ENCODE results near the gene INHBC. TPM values are rescaled to one million over a fixed set of nuclear protein-coding genes. Genes with fewer than 3 reads are reported as not detected.
A peak's percentile ranks its signal among the peaks of the same experiment; 100 is the strongest.

INHBC gene
- polyA plus RNA-seq, 2 donors, result 0.01 TPM; not detected in 1

DNA sequence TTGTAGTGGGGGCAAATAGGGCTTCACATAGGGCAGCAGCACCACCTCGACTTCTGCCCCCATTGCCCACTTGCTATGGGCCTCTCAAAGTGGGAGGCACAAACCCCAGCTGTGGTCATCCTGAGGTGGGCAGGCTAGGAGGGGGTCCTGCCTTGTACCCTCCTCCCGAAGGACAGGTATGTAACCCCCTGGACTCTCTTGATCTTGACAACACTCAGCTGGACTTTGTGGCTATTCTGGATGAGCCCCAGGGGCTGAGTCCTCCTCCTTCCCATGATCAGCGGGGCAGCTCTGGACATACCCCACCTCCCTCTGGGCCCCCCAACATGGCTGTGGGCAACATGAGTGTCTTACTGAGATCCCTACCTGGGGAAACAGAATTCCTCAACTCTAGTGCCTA is 37.1 kb downstream of the INHBC start:
- WGBS, 2 donors, result 82 to 91% methylated on average over 3 of the region's 3 CpGs
- H3K9me3 ChIP-seq (ENCODE audit: control insufficient read depth in 2 of 2, insufficient read depth in 1 of 2, low read depth in 1 of 2, low read length in 1 of 2), result no peaks in the 10 kb centered on the region
- H3K27ac ChIP-seq (ENCODE audit: low read depth in 2 of 2, low read length in 1 of 2), result no peak overlapping the region
- H3K27me3 ChIP-seq (ENCODE audit: control insufficient read depth in 1 of 2, insufficient read depth in 2 of 2, low read length in 2 of 2), result peaks cover 0 to 9% of the 10 kb centered on the region in 2 donors
- H3K4me3 ChIP-seq (ENCODE audit: low read depth in 1 of 2, low read length in 2 of 2), result no peak overlapping the region
- H3K36me3 ChIP-seq (ENCODE audit: control insufficient read depth in 2 of 2, insufficient read depth in 2 of 2, low read length in 1 of 2), result peaks cover 0 to 3% of the 10 kb centered on the region in 2 donors
- peaks cover 4 to 17% of the 10 kb centered on the region in 2 donors for H3K4me1 ChIP-seq (ENCODE audit: control insufficient read depth in 2 of 2, insufficient read depth in 2 of 2, low read length in 1 of 2)

DNA sequence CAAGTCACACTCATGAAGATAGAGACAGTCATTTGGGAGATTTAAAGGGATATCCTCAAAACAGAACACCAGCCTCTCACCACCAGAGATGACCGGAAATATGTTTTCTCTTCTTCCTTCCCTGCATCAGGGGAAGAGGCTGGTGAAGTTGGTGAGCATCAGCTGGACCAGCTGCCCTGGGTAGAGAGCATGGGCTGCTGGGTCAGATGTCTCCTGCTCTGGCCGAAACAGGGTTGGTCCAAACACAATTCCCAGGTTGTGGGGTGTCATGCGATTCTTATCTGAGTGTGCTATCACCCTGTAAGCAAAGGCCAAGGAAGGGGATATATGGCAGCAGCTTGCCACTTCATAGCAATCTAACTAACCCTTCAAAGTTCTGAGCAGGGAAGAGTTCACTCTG is 37.8 kb downstream of the INHBC start:
- H3K27ac ChIP-seq (ENCODE audit: low read depth in 2 of 2, low read length in 1 of 2), result no peak overlapping the region
- no peak overlapping the region for H3K4me3 ChIP-seq (ENCODE audit: low read depth in 1 of 2, low read length in 2 of 2)
- H3K36me3 ChIP-seq (ENCODE audit: control insufficient read depth in 2 of 2, insufficient read depth in 2 of 2, low read length in 1 of 2), result peaks cover 0 to 3% of the 10 kb centered on the region in 2 donors
- H3K9me3 ChIP-seq (ENCODE audit: control insufficient read depth in 2 of 2, insufficient read depth in 1 of 2, low read depth in 1 of 2, low read length in 1 of 2), result no peaks in the 10 kb centered on the region
- 84 to 90% methylated on average over 3 of the region's 3 CpGs for WGBS, 2 donors
- peaks cover 0 to 9% of the 10 kb centered on the region in 2 donors for H3K27me3 ChIP-seq (ENCODE audit: control insufficient read depth in 1 of 2, insufficient read depth in 2 of 2, low read length in 2 of 2)
- H3K4me1 ChIP-seq (ENCODE audit: control insufficient read depth in 2 of 2, insufficient read depth in 2 of 2, low read length in 1 of 2), result peaks cover 4 to 17% of the 10 kb centered on the region in 2 donors

DNA sequence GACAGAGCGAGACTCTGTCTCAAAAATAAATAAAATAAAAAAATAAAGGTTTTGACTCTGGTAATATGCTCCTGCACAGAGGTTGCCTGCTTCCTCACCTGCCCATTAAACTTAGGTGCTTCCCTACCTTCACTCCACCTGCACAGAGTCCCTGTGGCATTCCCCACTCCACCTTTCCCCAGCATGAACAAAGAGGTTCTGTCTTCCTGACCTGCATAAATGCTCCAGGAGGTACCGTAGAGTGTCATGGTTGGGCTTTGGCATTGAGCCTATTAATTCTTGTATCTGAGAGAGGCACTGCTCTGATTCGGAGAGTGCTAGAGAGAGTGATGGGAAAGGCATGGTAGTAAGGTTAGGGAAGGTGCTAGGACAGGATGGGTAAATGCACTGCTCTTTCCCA is 38.8 kb downstream of the INHBC start:
- H3K27ac ChIP-seq (ENCODE audit: low read depth in 2 of 2, low read length in 1 of 2), result no peak overlapping the region
- 52 to 55% methylated on average over 3 of the region's 3 CpGs for WGBS, 2 donors
- H3K4me1 ChIP-seq (ENCODE audit: control insufficient read depth in 2 of 2, insufficient read depth in 2 of 2, low read length in 1 of 2), result peaks cover 4 to 17% of the 10 kb centered on the region in 2 donors
- H3K36me3 ChIP-seq (ENCODE audit: control insufficient read depth in 2 of 2, insufficient read depth in 2 of 2, low read length in 1 of 2), result peaks cover 0 to 3% of the 10 kb centered on the region in 2 donors
- H3K4me3 ChIP-seq (ENCODE audit: low read depth in 1 of 2, low read length in 2 of 2), result no peak overlapping the region
- peaks cover 0 to 9% of the 10 kb centered on the region in 2 donors for H3K27me3 ChIP-seq (ENCODE audit: control insufficient read depth in 1 of 2, insufficient read depth in 2 of 2, low read length in 2 of 2)
- H3K9me3 ChIP-seq (ENCODE audit: control insufficient read depth in 2 of 2, insufficient read depth in 1 of 2, low read depth in 1 of 2, low read length in 1 of 2), result no peaks in the 10 kb centered on the region

DNA sequence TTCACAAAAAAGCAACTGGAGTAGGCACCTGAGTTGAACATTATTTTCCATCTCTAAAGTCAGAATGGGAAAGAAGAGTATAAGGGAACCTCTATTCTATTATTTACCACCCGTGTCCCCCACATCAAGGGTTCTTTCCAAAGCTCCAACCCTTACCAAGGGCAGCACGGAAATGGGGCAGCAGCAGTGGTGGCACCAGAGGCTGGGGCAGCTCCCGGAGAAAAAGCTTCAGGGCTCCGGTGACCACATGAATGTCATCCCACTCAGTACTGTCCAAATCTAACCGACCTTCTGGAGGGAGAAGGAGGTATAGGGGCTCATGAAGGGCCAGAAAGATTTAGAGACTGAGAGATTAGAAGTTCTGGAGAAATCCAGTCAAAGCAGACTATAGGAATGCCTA is 39.3 kb downstream of the INHBC start:
- H3K27ac ChIP-seq (ENCODE audit: low read depth in 2 of 2, low read length in 1 of 2), result no peak overlapping the region
- WGBS, 2 donors, result 87 to 92% methylated on average over 5 of the region's 5 CpGs
- peaks cover 0 to 3% of the 10 kb centered on the region in 2 donors for H3K36me3 ChIP-seq (ENCODE audit: control insufficient read depth in 2 of 2, insufficient read depth in 2 of 2, low read length in 1 of 2)
- peaks cover 4 to 19% of the 10 kb centered on the region in 2 donors for H3K4me1 ChIP-seq (ENCODE audit: control insufficient read depth in 2 of 2, insufficient read depth in 2 of 2, low read length in 1 of 2)
- no peak overlapping the region for H3K4me3 ChIP-seq (ENCODE audit: low read depth in 1 of 2, low read length in 2 of 2)
- peaks cover 0 to 9% of the 10 kb centered on the region in 2 donors for H3K27me3 ChIP-seq (ENCODE audit: control insufficient read depth in 1 of 2, insufficient read depth in 2 of 2, low read length in 2 of 2)
- H3K9me3 ChIP-seq (ENCODE audit: control insufficient read depth in 2 of 2, insufficient read depth in 1 of 2, low read depth in 1 of 2, low read length in 1 of 2), result no peaks in the 10 kb centered on the region

DNA sequence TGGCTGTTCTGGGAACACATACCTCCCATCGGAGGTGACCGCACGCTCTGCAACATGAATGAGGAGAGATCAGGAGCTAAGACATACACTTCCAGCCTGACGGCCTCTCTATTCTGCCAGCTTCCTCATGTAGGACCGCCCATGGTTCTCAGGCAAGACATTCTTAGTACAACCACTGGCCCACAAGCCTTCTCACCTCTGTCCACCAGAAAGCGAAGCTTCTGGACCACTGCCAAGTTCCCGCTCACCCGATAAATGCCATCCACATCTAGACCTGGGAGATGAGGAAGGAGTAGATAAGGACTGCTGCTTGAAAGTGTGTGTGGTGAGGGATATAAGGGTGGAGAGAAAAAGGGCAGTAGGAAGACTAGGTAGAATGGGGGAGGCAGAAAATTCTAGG is 39.8 kb downstream of the INHBC start:
- H3K27ac ChIP-seq (ENCODE audit: low read depth in 2 of 2, low read length in 1 of 2), result no peak overlapping the region
- H3K4me1 ChIP-seq (ENCODE audit: control insufficient read depth in 2 of 2, insufficient read depth in 2 of 2, low read length in 1 of 2), result peaks cover 4 to 19% of the 10 kb centered on the region in 2 donors

DNA sequence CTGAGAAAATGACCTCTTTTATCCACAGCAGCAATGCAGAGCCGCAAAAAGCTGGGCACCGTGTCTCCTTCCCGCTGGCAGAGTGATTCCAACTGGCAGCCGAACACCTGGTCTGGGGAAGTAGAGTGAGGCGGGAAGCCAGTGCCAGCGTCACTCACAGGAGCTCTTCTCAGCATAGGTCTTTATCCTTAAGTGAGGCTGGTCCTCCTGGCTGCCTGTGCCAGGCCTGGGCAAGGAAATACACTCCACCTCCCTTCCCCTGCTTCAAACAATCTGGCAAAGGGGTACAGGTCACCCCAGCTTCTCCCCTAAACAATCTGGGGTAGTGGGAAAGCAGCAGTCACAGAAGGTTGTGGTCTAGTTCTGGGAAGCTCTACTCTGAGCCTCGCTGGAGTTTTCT is 40.3 kb downstream of the INHBC start:
- 53 to 63% methylated on average over 7 of the region's 7 CpGs for WGBS, 2 donors
- H3K4me1 ChIP-seq (ENCODE audit: control insufficient read depth in 2 of 2, insufficient read depth in 2 of 2, low read length in 1 of 2), result peaks cover 4 to 19% of the 10 kb centered on the region in 2 donors
- peaks cover 0 to 3% of the 10 kb centered on the region in 2 donors for H3K36me3 ChIP-seq (ENCODE audit: control insufficient read depth in 2 of 2, insufficient read depth in 2 of 2, low read length in 1 of 2)
- no peaks in the 10 kb centered on the region for H3K9me3 ChIP-seq (ENCODE audit: control insufficient read depth in 2 of 2, insufficient read depth in 1 of 2, low read depth in 1 of 2, low read length in 1 of 2)
- H3K27me3 ChIP-seq (ENCODE audit: control insufficient read depth in 1 of 2, insufficient read depth in 2 of 2, low read length in 2 of 2), result peaks cover 0 to 9% of the 10 kb centered on the region in 2 donors
- H3K27ac ChIP-seq (ENCODE audit: low read depth in 2 of 2, low read length in 1 of 2), result no peak overlapping the region
- H3K4me3 ChIP-seq (ENCODE audit: low read depth in 1 of 2, low read length in 2 of 2), result peak overlapping the region in 1 of 2 donors; percentile 13

More for the DNA sequence above, 39.8 kb downstream of the INHBC start:
- Histone ChIP-seq H3K27me3 (ENCODE audit: control insufficient read depth in 1 of 2, insufficient read depth in 2 of 2, low read length in 2 of 2) (peaks cover 0 to 9% of the 10 kb centered on the region in 2 donors), H3K9me3 (ENCODE audit: control insufficient read depth in 2 of 2, insufficient read depth in 1 of 2, low read depth in 1 of 2, low read length in 1 of 2) (no peaks in the 10 kb centered on the region), H3K36me3 (ENCODE audit: control insufficient read depth in 2 of 2, insufficient read depth in 2 of 2, low read length in 1 of 2) (peaks cover 0 to 3% of the 10 kb centered on the region in 2 donors), H3K4me3 (ENCODE audit: low read depth in 1 of 2, low read length in 2 of 2) (no peak overlapping the region)
- 77 to 79% methylated on average over 8 of the region's 8 CpGs for WGBS, 2 donors

DNA sequence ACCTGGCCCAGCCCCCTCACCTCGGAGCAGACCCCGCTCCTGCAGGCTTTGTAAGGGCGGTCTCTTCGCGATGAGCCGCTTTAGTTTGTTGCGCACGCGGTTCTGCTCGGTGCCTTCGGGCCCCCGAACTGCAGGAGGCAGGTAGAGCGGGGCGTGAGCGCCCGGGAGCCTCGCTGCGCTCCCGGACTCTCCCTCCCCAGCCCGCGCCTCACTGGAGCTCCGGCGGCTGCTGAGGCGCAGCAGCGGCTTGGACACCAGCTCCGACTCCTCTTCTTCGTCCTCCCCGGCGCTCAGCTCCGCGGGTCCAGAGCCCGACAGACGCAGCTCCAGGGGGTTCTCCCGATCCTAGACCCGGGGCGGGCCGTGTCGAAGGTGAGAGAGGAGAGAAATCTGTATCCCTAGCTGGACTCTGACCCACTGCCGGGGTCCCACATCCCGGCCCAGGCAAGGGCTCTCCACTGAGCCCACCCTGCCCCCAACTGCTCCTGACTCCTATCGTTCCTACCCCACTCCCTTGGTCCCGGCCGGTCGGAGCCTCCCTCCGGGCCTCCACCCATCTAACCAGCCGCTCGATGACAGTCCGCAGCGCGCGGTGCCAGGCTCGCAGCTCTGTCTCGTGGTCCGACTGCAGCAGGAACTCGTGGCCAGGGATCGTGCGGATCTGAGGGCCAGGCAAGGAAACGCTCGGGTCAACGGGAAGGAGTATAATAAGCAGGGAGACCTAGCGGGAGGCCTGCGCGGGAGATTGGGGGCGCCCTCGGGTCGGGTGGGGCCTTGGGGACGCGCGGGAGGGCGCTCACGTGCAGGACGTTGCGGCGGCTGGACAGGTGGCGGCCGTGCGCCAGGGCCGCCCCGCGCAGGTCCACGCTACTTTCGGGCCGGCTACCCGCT is 40.9 kb downstream of the INHBC start:
- Histone ChIP-seq H3K27me3 (ENCODE audit: control insufficient read depth in 1 of 2, insufficient read depth in 2 of 2, low read length in 2 of 2) (peaks cover 0 to 9% of the 10 kb centered on the region in 2 donors), H3K36me3 (ENCODE audit: control insufficient read depth in 2 of 2, insufficient read depth in 2 of 2, low read length in 1 of 2) (no peaks in the 10 kb centered on the region), H3K4me3 (ENCODE audit: low read depth in 1 of 2, low read length in 2 of 2) (peak overlapping the region; percentile 13 to 24), H3K27ac (ENCODE audit: low read depth in 2 of 2, low read length in 1 of 2) (peak overlapping the region in 1 of 2 donors; percentile 29), H3K4me1 (ENCODE audit: control insufficient read depth in 2 of 2, insufficient read depth in 2 of 2, low read length in 1 of 2) (peaks cover 4 to 19% of the 10 kb centered on the region in 2 donors), H3K9me3 (ENCODE audit: control insufficient read depth in 2 of 2, insufficient read depth in 1 of 2, low read depth in 1 of 2, low read length in 1 of 2) (no peaks in the 10 kb centered on the region)
- 12 to 13% methylated on average over 80 to 84 of the region's 84 CpGs for WGBS, 2 donors

DNA sequence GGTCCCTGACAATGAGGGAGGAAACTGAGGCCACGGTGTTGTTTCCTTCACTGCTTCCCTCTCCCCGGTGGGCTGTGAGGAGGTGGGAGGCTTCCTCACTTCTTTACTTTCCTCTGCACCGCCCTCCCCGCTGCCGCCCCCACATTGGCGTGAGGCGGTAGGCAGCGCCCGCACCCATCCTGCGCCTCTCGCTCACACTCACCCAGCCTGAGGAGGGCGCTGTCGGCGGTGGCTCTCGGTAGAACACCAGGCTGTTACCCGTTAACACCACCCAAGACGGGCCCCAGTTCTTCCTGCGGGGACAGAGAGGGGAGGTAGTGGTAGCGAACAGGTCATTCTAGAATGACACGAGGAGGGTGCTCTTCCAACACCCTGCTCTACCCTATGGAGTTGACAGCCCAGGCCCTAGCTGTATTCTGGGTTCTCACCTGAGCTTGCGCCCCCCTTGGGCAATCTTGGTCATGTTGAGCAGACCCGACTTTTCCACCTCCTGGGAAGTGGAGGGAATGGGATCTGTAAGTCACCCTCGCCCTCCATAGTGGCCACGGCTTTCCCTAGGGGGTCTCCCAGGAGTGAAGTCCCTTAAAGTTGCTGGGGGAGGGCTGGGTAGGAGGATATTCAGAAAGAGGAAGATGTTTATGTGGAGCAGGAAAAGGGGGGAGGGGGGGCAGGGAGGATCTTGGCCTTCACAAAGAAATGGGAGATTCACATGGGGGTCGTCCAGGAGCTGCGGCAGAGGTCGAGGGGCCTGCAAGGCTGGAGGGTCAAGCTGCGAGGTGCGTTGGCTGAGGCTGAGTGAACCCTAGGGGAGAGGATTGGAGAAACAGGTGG is 41.8 kb downstream of the INHBC start:
- Histone ChIP-seq H3K27ac (ENCODE audit: low read depth in 2 of 2, low read length in 1 of 2) (peak overlapping the region; percentile 29 to 37), H3K27me3 (ENCODE audit: control insufficient read depth in 1 of 2, insufficient read depth in 2 of 2, low read length in 2 of 2) (peaks cover 0 to 11% of the 10 kb centered on the region in 2 donors), H3K4me1 (ENCODE audit: control insufficient read depth in 2 of 2, insufficient read depth in 2 of 2, low read length in 1 of 2) (peaks cover 4 to 19% of the 10 kb centered on the region in 2 donors), H3K9me3 (ENCODE audit: control insufficient read depth in 2 of 2, insufficient read depth in 1 of 2, low read depth in 1 of 2, low read length in 1 of 2) (no peaks in the 10 kb centered on the region), H3K36me3 (ENCODE audit: control insufficient read depth in 2 of 2, insufficient read depth in 2 of 2, low read length in 1 of 2) (no peaks in the 10 kb centered on the region), H3K4me3 (ENCODE audit: low read depth in 1 of 2, low read length in 2 of 2) (peak overlapping the region; percentile 13 to 24)
- 17 to 20% methylated on average over 28 to 29 of the region's 29 CpGs for whole genome bisulfite sequencing, 2 donors

DNA sequence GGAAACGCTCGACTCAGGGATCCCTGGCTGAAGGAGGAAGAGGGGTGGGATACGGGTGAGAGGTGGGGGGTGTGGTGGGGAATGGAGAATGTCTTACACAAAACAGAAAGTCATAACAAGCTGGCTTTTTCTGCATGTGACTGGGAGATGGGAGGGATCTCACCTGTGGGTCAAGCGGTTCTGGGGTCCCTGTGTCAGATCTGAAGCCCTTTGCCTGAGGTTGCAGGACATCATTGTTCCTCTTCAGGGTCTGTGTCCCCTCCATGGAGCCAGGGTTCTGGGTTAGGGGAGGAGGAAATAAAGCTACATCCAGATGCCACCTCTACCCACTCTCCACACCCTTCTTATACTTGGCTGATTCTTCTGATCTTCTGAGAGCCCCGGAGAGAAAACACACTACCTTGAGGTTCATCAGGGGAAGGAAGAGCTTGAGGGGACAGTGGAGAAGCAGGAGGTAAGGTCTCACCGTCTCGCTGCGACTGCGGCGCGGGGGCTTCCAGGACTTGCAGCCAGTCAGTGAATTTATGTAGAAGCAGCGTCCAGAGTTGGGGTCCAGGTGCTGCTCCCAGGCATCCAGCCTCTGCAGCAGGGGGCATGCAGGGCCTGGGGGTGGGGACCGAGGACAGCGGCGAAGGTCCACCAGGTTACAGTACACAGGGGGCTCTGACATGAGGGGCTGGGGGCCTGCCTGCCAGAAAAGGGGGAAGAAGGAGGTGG is 42.6 kb downstream of the INHBC start:
- peak overlapping the region; percentile 5 to 27 for H3K4me3 ChIP-seq (ENCODE audit: low read depth in 1 of 2, low read length in 2 of 2)
- H3K27me3 ChIP-seq (ENCODE audit: control insufficient read depth in 1 of 2, insufficient read depth in 2 of 2, low read length in 2 of 2), result peaks cover 0 to 11% of the 10 kb centered on the region in 2 donors
- WGBS, 2 donors, result 73 to 74% methylated on average over 15 of the region's 15 CpGs
- peak overlapping the region; percentile 29 to 37 for H3K27ac ChIP-seq (ENCODE audit: low read depth in 2 of 2, low read length in 1 of 2)
- no peaks in the 10 kb centered on the region for H3K36me3 ChIP-seq (ENCODE audit: control insufficient read depth in 2 of 2, insufficient read depth in 2 of 2, low read length in 1 of 2)
- H3K9me3 ChIP-seq (ENCODE audit: control insufficient read depth in 2 of 2, insufficient read depth in 1 of 2, low read depth in 1 of 2, low read length in 1 of 2), result no peaks in the 10 kb centered on the region
- H3K4me1 ChIP-seq (ENCODE audit: control insufficient read depth in 2 of 2, insufficient read depth in 2 of 2, low read length in 1 of 2), result peaks cover 4 to 19% of the 10 kb centered on the region in 2 donors
